ENCODE measurements around the gene CPNE2.

Gene CPNE2

DNA sequence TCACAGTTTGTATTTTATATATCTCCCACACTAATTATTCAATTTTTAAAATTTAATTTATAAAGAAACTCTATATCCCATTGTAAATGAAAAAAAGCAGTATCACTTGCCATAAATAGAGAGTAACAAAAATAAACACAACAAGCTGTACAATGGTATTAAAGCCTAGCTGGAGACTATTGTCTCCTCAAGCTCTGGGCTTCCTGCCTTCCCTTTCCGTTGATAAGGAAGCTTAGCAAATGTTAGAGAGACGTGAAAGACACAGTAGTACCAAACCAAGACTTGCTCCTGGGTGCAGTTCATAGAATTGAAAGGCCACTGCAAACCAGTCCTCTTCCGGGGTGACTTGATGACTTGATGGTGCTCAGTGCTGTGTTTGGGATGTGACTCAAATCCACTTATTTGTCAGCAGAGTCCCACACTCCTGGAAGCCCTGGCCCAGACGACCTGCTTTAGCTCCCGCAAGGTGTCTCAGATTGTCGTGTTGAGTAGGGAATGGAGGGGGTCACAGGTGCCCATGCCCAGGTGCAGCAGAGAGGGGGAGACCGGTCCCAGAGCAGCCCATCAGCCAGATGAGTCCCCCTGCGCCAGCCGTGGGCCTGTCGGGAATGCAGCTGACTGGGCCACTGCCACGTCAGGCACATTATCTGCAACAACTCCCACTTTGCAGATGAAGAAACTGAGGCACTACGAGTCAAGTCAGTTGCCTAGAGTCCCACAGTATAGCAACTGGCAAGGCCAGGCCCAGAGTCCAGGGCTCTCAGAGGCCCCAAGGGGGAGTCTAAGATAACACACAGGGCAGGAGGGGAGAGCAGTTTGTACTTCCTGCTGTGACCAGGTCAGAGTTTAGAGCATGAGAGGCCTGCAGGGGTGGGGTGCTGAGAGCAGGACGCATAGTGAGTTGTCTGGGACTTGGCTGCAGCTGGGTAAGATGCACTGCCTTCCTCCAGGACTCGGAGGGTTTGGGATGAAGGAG is 53.0 kb downstream of the CPNE2 start:
- no peak for DNase-seq

DNA sequence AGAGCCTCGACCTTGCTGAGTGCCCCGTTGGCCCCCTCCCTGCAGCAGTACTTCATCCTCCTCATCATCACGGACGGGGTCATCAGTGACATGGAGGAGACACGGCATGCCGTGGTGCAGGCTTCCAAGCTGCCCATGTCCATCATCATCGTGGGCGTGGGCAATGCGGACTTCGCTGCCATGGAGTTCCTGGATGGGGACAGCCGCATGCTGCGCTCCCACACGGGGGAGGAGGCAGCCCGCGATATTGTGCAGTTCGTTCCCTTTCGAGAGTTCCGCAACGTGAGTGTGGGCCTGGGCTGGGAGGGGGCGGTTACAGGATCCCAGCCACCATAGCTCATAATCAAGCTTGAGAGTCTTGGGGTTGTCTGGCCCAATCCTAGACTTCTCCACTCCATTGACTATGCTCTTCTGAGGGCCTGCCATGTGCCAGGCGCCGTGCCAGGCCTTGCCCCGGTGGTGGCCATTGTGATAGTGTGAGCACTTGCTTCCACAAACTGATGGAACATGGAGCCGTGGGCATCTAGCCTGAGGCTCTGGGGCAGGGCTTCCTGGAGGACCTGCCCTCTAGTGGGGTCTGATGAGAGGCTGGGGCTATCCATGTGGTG is 53.8 kb downstream of the CPNE2 start:
- no peak for DNase-seq

DNA sequence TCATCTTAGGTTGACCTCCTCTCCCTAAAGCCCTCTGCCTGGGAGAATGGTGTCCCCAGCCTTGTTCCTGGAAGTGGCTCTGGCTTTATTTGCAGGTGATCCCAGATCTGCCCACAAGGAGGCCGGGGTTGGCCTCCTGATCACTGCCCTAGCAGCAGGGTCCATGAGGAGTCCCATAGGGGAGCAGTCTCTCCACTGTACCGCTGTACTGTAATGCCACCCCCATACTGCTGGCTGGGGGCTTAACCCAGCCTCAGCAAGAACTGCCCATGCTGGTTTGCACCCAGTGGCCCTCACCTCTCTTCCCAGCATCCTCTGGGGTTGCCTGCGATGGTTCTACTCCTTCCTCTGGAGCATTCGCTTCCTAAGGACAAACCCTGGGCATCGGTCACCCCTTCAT is 54.4 kb downstream of the CPNE2 start:
- DNase-seq, result no peak

DNA sequence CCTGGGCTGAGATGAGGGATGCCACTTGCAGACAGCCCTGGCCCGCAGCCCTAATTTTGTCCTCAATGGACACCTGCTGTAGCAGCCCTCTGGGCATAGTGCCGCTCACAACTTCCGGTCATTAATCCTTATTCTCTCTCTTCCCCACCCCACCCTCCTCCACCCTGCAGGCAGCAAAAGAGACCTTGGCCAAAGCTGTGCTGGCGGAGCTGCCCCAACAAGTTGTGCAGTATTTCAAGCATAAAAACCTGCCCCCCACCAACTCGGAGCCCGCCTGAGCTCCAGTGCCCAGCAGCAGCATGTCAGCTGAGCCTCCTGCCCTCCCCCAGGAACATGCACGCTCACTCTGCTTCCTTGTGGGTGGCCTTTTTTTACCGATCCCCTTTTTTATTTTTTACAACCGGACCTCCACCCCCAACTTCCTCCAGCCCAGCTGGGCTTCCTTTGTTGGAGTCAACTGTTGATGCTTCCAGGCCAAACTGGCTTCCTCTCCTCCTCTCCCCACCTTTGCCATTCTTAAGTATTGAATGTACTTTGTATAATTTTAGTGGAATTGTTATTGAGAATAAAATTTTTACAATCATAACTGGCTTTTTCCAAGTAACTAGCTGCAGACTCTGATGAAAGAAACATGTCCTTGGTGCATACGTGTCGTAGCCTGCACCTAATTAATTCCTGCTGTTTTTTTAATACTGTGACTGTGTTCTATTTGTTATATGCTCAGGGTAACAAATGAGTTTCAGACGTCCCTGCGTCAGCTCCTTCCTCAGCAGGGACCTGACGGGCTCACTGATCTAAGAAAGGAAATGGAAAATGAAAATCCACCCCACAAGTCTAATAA is 55.2 kb downstream of the CPNE2 start:
- DNase-seq, result peak; percentile 43

DNA sequence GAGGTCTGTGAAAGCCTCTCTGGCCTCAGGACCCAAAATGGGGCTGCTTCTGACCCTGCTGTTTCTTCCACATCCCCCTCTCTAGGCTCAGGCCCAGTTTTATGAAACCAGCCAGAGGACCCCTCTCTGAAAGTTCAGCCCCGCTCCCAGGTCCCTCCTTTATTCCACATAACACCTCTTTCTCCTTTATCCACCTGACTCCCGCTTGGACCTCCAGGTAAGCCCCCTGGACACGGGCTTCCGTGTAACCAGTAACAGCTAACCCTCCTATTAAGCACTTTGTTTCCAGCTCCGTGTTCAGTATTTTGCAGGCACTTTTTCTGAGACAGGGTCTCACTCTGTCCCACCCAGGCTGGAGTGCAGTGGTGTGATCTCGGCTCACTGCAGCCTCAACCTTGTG is 56.1 kb downstream of the CPNE2 start:
- no peak for DNase-seq

DNA sequence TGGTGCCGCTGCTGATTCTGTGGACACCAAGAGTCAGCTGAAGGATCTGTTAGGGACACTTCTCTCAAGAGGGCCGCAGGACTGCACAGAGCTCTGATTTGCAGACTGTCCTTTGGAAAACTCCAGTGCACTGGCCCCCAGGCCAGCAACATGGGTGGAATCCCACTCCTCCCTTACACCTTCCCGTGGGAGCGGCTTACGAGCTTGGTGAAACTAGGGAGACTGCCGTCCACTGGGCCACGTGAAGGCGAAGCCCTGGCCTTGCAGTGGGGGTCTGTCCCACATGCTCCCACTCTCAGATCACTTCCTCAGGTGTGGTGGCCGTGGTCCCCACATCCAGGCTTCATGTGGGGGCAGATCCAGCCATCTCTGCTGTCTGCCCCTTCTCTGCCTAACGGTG is 57.0 kb downstream of the CPNE2 start:
- no peak for DNase-seq

DNA sequence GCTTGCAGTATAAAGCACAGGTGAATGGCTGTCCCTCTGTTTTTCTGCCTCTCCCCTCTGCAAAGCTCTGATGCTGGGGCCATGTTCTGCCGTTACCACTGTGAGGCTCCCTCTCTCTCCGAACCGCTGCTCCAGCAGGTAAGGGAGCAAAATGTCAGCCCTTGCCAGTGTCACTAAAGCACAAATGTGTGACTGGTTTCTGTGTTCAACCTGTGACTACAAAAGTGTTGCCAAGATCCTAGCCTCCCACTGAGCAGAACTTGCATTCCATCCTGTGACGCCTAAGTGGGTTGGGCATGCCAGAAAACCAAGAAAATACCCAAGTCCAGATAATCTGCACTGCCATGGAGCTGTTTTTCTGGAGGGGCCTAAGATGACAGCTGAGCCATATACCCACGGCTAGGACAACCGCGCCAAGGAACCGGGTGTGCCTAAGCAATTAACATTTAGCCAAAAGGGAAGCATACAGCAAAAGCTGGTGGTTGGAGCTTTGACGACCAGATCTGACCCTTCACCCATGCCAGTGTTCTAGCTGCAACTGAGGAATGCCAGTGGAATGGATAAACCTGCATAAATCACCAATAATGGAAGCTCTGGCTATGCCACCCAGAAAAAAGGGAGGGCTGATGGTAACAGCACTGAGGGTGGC is 58.4 kb downstream of the CPNE2 start:
- DNase-seq, result no peak

DNA sequence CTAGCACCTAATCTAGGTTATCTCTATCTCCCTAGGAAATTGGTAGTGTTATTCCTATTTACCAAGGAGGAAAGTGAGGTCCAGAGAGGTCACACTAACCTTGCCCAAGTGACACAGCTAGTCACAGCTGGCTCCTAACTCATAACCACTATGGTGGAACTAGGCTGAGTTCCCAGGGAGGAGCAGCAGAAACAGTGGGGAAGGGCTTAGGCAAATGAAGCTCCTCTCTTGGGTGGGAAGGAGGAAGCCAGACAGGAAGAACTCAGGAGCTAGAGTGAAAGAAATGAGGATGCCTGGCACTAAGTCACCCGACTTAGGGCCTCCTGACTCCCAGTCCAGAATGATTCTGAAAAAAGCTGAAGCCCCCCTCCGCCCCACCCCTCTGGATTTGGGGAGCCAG is 59.0 kb downstream of the CPNE2 start:
- no peak for DNase-seq

DNA sequence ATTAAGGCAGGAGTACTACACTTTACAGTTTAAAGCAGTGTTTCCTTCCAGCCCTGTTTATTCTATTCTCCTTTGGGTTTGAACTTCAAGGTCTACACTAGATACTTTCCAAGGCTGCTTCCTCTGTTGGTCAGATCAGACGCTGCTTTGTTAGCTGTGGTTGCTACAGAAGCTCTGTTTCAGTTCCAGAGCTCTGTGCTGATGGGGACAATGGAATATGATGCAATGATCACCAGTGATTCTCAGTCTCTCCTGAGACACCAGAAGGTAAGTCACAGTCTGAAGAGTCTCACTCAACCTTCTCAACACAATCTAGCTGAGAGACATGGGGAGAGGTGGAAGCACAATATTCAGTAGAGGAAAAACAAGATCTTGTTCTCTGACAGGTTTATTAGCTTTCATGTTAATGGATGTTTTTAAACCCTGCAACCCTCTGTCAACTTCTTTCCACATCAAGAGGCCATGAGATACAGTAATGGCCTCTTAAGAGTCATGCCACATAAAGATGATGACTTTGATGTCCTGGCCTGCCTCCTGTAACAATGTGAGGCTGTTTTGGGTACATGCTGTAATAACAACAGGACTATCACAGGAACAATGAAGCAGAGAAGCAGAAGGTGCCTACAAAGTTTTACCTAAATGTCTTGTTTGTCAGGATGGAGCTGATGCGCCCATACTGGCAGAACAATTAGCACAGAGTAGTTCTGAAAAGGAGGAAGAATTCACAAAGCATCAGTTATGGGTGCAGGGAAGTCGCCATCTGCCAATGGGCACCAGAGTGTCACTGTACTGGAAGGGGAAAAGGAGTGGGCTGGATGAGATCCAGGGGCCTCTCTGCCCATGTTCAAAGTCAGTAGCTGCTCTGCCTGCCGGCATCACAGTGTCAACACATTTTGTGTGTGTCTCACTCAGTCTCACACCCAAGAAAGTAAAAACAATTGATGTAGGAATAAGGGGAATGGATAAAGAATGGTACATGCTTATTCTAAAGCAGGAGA is 60.0 kb downstream of the CPNE2 start:
- DNase-seq, result no peak

DNA sequence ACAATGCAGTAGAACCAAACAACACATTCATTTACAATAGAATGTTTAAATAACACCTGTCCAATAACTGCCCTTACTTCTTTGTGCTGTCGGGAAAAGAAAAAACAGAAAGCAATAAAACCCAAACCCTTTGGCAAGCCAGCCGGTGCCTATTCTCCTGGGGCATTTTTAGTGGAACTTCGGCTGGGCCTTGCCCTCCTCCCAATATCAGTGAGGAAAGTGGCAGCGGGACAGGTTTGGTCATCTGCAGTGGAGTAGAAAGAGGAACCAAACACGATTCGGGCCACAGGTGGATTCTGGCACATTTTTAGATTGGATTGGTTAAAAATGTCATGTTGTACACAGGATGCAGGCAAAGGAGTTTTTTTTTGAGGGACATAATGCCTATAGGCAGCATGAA is 61.5 kb downstream of the CPNE2 start:
- DNase-seq, result no peak

DNA sequence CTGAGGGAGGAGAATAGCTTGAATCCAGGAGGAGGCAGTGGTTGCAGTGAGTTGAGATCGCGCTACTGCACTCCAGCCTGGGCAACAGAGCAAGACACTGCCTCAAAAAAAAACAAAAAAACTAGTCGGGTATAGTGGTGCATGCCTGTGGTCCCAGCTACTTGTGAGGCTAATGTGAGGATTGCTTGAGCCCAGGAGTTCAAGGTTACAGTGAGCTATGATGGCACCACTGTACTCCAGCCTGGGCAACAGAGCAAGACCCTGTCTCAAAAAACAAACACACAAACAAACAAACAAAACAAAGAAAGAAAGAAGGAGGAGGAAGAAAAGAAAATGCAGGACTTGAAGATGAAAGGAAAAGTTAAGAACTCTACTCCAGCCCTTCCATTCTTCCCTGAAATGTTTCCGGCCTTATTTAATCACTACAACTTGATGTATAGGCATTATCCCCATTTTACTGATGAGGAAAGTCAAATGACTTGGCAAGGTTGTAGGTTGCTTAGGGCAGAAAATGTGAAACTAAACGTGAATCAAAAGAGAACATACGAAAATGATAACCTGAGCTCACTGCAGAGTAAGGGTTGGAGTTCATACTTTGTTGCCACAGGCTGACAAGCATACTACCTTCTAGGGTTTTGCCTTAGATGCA is 63.4 kb downstream of the CPNE2 start:
- no peak for DNase-seq

DNA sequence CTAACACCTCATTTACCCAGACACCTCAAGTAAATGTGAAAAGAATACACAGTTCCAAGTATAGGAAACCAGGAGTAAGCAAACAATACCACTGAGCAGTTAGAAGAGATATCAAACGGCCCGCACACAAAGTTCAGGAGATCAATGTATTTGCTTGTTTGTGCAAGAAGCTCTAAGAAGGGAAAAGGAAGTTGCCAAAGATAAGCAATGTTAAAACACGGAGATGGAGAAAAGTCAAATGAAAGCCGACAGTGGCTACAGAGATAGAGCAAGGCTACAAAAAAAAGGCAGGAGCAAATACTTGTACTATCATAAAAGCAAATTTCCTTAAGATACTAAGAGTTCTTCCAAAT is 63.9 kb downstream of the CPNE2 start:
- DNase-seq, result no peak

DNA sequence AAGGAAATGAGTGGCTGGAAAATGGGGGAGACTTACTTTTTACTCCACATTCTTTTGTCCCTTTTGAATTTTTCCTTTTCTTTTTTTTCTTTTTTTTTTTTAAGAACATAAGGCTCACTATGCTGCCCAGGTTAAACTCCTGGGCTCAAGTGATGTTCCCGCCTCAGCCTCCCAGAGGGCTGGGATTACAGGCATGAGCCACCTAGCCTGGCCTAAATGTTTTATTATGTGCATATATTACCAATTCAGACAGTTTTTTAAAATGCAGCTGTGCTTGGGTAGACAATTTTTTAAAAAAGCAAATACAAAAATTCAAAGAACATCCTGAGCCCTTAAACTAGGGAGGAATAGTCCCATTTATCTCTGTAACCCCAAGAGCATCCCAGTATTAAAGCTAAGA is 65.2 kb downstream of the CPNE2 start:
- no peak for DNase-seq

DNA sequence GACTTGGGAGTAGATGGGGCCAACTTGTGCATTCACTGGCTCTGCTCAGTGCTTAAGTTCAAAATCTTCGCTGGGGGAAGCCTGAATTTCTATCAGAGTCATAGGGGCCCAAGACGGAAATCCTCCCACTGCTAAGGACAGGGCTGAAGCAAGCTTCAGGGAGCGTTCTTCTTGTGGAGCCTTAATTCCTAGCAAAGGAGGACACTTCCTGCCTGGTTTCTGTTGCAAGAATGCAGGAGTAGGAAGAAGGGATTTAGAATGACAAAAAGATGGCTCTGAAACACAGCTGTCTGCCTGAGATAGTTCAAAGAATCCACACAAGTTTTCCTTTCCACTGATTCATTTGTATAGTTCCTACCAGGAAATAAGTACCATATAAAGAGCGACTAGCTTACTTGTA is 67.1 kb downstream of the CPNE2 start:
- no peak for DNase-seq

DNA sequence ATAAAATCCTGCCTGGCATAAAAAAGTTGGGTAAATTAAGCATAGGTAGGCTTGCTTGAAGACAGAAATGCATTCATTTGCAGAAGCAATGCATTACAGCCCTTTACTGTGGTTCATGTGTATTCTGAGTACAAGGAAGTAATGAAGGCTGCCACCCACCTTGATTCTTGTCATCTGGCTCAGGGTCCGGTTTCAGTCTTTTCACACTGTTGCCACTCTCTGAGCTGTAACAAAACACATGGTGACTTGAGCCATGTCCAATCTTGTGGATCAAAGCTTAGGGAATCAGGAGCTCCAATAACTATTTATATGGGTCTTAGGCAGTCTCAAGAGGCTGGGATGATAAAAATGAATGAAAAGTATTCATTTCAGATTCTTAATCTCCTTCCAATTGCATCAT is 71.5 kb downstream of the CPNE2 start:
- no peak for DNase-seq

DNA sequence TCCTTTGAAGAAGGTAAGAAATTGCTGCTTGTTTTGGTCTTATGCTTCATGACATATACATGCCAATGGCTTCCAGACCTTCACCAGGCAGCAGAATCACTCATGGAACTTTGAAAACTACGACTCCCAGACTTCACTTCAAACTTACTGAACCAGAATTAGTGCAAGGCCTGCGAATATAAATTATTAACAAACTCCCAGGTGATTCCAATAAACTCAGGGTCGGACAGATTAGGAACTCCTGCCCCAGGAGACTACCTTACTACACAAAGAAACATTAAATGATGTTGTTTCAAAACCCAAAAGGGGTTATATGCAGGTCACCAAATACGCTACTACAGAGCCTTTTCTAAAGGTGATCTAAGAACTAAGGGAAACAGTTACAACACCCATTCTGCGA is 73.1 kb downstream of the CPNE2 start:
- DNase-seq, result no peak

DNA sequence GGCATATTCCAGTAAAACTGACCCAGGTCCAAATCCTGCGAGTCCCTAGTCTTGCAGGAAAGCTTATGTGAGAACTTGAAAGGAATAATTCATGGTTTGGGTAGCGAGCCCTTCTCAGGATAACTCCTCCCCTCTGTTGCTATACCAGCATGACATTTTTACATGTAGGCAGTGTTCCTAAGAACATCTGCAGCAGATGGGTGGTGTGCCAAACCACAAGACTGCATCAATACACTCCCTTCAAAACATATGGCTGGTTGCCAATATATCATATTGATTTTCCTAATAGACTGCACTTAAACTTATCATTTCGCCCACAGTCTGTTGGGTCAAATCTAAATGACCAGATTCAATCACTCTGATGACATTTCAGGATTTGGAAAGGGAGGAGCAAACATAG is 73.6 kb downstream of the CPNE2 start:
- no peak for DNase-seq

DNA sequence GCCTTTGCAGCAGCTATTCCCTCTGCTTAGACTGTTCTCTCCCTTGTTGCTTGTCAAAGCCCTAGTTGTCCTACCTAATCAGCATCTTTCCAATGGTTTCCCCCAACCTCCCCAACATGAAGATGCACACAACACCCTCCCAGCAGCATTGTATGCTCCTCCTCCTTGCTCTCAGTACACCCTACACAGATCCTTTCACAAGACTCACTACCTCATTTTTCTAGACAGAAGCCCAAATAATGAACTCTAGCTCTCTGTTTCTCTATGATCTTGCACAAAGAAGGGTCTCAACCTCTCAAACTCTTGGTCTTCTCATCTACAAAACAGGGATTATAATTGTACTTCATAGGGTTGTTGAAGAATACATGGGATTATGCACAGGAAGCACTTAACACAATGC is 74.1 kb downstream of the CPNE2 start:
- DNase-seq, result no peak

DNA sequence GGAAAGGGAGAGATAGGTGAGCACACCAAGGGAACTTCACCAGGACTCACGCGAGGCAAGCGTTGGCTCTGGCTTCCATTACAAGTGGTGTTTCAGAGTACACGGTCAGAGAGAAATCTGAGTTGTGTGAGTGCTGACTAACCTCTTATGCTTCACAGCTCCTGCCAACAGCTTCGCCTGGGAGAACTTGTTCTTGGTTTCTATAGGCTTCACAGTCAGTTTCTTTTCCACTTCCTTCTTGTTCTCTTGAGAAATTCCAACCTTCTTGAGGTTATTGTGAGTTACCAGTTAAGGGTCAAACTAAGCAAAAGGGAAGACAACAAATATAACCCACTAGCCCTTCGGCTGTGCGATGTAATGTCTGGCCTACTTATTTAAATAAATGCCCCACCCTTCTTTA is 74.6 kb downstream of the CPNE2 start:
- DNase-seq, result no peak

DNA sequence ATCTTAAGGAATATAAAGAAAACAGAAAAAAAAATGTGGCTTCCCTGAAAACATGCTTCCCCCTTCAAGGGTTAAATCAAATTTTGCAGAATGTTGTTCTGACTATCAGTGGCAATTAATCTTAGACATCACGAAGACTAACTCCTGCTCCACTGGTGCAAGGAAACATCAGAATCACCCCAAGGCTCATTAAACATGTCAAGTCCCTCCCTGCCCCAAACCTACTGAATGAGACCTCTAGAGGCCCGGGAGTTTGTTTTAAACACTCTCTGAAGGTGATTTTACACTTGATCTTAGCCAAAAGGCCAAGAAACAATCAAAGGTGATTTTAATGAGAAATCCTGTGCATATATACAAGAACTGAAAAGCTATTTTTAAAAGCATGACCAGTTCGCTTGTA is 75.2 kb downstream of the CPNE2 start:
- no peak for DNase-seq

DNA sequence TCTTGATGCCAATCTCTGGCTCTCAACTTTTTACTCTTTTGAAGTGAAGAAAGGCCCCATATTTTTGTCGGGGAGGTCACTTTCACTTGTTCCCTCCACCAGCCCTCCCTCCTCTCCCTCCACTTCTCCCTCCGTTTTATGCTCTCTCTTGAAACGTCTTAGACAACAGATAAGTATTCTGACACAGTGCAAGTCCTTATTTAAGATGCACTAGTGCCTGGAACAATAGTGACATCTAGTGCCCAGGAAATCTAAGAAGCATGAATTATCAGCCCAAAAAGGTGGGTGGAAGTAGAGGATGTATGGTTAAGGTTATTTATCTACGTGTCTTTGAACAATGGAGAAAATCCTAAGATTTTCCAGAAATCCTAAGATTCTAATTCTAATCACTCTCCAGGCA is 75.6 kb downstream of the CPNE2 start:
- peak; percentile 49 for DNase-seq
